Activated CD8-positive, alpha-beta memory T cell treated with anti-CD3 and anti-CD28 coated beads for 48 hours (primary cell): ENCODE results near the gene ESR2.

Source experiments
- DNase-seq, 3 experiments: peaks; one replicate each; pipeline ENCODE4 v3.0.0-alpha.2; 2020; ENCODE audit warnings: low read depth in 2 of 3, low spot score in 2 of 3

The ESR2 gene

DNA sequence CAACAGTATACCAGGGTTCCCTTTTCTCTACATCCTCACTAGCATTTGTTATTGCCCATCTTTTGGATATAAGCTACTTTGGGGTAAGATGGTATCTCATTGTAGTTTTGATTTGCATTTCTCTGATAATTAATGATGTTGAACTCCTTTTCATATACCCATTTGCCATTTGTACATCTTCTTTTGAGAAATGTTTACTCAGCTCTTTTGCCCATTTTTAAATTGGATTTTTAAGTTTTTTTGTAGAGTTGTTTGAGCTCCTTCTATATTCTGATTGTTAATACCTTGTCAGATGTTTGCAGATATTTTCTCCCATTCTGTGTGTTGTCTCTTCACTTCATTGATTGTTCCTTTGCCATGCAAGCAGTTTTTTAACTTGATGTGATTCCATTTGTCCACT, 22.2 kb downstream of the ESR2 start:
- no peak for DNase-seq

DNA sequence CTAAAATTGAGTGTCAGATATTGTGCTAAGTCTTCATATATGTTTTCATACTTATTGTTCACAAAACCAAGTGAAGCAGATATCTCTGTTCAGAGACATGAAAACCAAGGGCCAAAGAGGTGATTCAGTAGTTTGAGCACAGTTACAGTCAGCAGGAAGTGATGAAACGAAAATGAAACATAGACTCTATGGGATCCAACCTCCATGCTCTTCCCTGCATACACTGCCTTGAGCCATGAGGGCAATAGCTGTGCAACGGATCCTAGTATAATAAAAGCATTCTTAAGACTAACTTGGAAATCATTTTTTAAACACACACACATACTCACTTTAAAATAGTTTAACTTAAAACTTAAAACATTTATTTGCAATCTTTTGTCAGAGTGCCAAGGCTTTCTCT, 27.9 kb downstream of the ESR2 start:
- DNase-seq, result no peak

DNA sequence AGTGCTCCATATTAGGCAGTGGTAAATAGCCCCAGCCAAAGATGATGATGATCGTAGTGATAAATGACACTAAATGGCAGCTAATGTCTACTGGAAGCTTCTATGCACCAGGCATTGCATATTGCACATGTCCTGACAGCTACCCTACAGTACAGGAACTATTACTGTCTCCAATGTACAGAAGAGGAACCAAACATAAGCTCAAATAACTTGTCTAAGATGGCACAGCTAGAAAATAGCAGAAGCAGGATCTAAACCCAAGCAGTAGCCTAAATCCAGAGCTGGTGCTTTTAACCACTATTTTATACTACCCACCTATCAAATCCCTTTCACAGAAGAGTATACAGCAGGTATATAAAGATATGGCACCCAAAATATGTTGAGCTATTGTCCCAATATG, 28.9 kb downstream of the ESR2 start:
- DNase-seq, result no peak

DNA sequence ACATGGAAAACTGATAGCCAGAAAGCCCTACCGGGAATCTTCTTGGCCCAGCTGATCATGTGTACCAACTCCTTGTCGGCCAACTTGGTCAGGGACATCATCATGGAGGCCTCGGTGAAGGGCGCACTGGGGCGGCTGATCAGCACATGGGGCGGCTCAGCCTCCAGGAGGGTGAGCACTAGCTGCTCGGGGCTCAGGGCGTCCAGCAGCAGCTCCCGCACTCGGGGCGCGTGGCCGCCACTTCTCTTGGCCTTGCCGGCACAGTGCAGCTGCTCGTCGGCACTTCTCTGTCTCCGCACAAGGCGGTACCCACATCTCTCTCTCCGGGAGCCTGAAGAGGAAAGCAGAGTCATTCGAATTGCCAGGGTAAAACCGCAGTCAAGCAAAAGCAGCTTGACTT, 33.8 kb downstream of the ESR2 start:
- no peak for DNase-seq

DNA sequence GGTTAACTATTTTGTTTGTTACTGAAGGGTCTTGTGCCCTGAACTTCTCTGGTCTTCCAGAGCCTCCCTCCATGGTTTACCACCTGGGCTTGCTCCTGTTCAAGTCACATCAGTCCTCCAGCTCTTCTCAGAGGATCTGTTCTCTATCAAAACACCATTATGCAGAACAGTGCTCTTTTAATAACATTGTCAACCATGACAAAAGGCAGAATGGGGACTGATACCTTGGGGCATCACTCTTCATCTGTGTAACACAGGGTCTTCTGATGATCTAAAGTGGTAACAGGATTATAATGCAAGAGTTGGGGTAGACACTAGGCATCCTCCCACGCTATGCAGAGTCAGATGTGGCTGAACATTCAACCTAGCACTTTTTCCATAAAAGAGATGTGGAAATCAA, 38.4 kb downstream of the ESR2 start:
- no peak for DNase-seq

DNA sequence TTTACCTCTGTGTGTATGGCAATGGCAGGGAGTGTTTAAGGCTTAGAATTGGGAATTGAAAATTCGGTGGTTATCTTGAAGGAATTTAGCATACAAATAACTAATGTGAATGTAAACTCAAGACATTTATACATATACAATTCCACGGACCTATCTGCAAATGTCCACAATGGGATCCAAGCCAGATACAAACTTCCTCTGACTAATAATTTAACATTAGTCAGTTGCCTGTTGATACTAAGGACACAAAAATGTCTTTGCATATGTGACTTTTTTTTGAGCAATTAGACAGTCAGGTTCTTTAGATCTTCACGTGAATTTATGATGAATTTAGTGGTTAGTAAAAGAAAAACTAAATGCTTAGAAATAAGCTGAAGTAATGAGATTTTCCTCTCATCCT, 40.5 kb downstream of the ESR2 start:
- DNase-seq, result no peak

DNA sequence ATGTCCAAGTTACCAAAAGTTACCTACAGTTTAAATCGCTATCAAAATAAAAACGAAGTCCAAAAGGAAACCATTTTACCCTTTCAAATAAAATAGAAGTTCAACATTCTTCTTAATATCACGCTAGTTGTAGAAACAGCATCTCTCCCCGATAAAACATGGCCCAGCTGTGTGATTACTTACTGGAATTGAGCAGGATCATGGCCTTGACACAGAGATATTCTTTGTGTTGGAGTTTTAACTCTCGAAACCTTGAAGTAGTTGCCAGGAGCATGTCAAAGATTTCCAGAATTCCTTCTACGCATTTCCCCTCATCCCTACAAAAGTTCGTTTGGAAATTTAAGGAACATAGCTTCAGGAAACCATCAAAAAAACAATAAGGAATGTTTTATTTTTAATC, 44.8 kb downstream of the ESR2 start:
- no peak for DNase-seq

DNA sequence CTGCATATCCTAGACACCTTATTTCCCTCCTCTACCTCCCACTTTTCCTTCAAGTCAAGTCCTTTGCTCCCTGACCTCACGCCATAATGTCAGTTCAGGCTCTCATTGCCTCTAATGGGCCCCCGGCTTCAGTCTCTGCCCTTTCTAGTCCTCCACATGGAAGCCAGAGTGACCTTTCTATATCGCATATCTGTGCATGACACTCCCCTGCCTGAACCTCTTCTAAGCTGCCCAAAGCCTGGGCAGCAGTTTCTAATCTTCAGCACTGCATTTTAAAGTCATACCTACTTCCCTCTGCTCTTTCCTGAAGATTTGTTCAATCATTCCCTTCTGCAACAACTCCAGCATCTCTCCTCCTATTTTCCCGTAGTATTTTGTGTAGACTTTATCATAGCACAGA, 45.5 kb downstream of the ESR2 start:
- DNase-seq, result no peak

DNA sequence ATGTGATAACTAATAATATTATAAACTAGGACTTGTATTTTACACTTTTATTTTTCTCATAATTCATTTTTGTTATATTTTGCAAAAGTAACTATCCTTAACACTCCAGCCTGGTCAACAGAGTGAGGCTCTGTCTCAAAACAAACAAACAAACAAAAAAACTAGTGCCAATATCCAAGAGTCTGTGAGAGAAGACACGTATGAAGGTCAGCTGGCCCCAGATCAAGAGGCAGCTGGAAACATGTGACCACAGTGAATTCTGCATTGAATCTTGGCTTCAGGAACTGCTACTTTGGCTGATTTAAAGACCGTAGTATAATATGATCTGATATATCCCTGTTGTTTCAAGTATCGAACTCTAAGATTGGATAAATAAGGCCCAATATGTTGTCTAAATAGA, 47.0 kb downstream of the ESR2 start:
- no peak for DNase-seq

DNA sequence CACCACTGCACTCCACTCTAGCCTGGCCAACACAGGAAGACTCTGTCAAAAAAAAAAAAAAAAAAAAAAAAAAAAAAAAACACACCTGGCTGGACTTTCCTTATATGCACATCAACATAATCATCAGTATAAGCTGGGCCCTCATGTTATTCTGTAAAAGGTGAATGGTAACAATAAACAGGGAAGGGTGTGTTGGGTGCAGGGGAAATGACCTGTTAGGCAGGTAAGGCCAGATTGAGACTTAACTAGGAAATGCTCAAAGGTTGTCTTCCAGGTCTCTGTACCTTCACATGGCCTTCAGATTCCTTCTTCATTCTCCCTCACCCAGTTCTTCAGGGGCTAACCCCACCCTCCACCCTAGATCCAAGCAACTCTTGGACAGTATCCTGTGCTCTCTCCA, 47.5 kb downstream of the ESR2 start:
- DNase-seq, result no peak

DNA sequence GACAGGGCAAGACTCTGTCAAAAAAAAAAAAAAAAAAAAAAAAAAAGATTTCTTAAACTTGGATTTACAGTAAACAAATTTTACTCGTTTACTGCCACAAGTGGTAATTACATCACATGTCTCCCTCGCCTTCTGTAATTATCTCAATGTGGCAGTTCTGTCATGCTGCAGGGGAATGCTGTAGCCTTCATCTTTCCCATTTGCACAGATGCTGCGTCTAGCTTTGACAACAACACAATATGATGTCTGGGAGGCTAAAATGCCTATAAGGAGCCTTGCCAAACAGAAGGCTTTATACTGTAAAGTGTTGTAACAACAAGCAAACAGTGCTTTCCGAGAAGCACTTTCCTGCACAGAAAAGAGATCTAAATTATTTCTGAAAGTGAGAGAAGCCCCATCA, 48.7 kb downstream of the ESR2 start:
- no peak for DNase-seq

DNA sequence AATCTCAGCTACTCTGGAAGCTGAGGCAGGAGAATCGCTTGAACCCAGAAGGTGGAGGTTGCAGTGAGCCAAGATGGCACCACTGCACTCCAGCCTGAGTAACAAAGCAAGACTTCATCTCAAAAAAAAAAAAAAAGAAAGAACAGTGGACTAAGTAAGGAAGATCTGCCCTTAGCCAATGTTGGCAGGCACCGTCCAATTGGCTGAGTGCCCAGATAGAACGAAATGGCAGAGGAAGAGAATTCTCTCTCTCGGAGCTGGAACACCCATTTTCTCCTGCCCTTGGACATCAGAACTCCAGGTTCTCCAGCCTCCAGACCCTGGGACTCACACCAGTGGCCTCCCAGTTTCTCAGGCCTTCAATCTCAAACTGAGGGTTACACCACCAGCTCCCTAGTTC, 49.9 kb downstream of the ESR2 start:
- no peak for DNase-seq

DNA sequence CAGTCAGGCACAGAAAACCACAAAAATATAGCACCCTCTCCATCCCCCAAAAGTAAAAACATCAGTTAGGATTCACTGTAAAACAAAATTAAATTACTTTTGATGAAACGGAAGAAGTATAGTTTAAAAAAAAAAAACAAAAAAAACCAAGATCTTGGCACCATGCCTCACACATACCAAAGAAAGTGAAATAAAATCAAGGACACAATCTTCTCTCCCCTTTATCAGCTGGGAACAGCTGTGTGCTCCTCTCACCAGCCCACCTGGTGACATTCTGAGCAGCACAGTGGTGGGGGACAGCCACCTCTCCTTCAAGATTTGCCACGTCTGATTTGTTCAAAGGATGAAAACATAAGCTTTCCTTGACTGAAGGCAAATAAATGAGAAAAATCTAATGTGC, 55.5 kb downstream of the ESR2 start:
- DNase-seq, result no peak

DNA sequence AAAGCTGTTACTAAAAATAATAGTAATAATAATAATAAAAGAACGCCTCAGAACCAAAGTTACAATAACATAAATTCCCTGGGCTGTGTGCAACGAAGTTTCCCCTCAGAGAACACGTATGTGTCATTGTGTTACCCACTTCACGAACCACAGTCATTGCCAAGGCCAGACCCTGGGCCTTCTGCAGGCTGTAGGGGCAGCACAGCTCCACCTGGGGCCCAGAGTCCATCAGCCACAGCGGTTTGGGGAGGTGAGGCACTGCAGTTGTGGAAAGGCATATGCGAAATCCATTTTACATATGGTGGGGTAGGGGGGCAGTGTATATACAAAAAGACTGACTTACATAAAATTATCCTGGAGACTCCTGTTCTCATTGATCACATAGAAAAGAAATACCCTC, 56.1 kb downstream of the ESR2 start:
- no peak for DNase-seq

DNA sequence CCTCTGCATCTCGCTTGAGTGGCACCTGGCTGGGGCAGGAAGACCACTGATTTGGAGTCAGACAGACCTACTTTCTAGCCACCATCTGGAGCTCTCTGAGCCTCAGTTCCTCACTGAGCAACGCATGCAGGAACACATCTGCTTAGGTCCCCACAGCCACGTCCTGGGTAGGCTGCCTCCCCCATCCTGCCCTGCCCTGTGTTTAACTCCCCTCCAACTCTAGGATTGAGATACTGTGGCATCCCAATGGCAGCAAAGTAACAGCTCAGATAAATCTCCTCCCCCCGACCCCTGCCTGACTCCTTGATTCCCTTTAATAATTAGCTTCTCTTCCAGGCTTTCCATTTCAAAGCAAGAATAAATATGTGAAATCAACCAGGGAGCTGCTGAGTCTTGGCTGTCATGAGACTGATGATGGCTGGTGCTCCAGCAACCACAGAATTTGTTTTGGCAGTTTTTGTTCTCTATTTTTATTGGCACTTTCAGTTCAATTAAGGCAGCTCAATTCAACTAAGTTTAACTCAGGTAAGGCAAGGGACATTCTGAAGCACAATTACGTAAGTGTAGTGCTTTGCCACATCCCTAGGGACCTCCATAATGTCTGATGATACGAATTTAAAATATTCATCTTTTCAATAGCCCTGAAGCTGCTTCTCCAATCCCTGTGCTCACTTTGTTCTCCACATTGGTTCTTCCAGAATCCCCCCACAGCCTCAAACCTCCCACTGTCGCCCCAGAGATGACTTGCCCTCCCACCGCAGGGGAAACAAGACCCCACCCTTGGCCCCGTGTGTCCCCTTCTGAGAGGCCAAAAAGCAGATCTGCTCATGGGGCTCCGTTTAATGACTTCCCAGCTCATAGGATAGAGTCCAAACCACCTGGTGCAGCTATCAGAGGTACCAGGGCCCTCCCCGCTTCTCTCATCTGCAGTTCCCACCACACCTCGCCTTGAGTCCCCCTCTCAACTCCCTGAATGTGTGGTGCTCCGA, 58.2 kb downstream of the ESR2 start:
- no peak for DNase-seq

DNA sequence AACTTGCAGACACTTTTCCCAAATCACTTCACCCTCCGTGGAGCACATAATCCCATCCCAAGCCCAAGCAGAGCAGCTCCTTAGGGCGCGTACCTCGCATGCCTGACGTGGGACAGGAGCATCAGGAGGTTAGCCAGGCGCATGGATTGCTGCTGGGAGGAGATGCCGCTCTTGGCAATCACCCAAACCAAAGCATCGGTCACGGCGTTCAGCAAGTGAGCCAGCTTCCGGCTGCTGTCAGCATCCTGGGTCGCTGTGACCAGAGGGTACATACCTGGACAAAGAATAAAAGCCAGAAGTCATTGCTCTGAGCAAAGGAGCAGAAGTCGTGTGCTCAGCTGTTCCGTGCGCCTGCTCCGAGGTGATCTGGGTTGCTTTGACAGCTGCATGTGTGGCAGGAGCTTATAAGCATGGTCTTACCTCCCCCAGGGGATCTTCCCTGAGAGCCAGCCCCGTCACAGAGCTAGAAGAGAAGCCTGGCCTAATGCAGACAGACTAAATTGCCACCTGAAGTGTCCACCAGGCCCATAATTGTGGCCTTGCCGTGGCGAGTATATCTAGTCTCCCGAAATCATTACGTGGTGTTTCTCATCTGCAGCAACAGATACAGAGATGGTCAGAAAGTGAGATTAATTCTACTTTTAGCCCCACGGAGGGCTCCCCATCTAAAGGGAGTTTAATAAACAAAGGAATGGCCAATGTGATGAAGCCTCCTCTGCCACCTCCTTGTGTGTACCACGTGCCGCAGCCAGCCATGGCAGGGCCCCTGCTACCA, 59.1 kb downstream of the ESR2 start:
- DNase-seq, result no peak

DNA sequence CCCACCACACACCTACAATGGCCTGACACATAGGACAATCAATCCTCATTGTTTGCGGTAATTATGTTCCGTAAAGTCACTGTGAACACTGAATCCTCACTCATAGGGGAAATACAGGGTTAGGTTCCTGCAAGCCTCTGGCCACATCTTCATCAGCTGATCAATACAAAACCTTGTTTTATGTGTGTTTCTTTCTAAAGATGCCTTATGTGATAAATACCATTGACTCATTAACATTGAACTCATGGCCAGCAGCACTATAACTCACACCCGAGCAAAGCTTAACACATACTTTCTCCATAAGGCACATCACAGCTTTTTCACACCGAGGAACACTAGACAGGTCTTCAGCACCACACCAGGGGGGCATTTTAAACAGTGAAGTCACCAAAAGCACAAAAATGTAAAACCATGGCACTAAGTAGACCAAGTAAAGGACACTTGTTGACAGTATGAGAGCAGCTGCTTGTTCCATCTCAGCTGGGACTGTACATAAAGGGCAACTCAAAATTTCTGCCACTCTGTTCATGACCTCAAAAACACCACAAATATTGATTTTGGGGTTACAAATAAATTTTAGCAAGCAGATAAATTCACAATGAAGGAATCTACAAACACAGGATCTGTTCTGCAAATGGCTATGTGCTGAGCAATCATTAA, 60.5 kb downstream of the ESR2 start:
- DNase-seq, result no peak

DNA sequence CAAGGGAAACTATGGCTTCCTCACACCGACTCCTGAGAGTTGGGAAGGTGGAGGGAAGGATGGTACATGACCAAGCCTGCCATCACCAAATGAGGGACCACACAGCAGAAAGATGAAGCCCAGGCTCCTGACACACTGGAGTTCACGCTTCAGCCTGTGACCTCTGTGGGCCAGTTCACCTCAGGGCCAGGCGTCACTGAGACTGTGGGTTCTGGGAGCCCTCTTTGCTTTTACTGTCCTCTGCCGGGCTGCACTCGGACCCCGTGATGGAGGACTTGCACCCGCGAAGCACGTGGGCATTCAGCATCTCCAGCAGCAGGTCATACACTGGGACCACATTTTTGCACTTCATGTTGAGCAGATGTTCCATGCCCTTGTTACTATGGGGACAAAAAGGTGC, 61.2 kb downstream of the ESR2 start:
- DNase-seq, result no peak

DNA sequence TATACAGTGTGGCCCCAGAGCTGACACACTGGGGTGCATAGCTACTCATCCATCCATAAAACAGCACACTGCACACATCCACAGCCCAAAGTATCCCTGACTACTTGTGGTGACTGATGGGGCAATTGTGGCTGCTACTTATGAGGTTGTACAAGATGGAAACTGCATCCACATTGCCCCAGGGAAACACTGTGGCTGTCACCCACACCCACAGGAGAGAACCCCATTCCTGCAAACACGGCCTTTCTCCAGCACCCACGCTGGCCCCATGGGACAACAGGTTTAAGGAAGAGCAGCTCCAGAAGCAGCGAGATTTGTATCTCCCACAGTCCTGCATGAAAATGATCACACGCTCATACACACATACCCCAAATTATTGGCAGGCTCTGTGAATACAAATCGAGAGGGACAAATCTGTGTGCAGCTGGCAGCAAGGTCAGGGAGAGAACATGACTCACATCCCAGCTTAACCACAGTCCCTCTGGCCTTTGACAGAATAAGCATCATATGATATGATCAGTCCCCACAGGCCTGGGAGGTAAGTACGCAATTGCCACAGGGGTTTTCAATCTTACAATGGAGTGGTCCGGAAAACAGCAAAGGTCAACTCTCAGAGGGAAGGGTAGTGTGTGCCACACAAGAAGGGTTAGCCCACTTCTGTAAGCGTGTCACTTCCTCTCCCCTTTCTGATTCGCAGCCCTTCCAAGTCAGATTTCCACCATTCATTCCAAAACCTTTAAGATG, 61.9 kb downstream of the ESR2 start:
- peak; percentile 17 to 38 (median 23) for DNase-seq

DNA sequence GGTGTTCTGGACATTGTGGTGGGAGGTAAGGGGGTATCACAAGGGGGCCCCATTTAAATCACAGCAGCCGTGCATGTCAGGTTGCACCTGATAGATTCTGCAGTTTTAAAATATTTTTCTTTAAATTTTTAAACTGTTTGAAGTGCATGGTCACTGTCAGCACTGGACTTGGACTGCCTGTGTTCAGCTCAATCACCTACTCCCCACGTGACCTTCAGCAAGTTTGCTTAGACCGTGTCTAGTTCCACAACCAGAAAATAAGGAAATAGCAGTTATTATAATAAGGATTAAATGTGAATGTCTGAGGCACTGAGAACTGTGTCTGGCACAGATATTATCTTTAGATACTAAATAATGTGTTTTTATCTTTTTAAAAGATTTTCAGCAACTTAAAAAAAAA, 64.7 kb downstream of the ESR2 start:
- DNase-seq, result no peak

DNA sequence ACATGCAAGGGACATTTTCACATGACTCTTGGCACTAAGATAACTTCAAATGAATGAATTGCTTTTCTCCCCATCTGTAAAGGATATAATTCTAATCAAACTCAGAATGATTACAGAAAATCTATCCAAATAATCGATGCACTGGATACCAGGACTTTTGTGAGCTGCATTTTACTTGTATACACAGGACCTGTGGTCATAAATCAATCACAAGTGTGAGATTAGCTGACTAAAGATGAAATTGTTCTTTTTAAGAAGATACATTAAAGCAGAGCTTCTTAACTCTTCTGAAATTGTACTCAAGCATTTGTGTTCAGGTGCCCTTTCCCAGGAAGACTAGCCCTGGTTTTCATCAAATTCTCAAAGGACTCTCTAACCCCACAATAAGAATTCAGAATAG, 66.3 kb downstream of the ESR2 start:
- no peak for DNase-seq
